Vagina (tissue), 2 donors: ENCODE data around the gene TDRD9.
"Not testable (repeated sequence)": the region's sequence is repeated elsewhere in the genome, so short reads cannot be mapped to it uniquely, and the experiment has no call there.

Source experiments
- CTCF ChIP-seq, 3 experiments: fragments of 450-650 bp in 2 of 3; fragments of 200-600 bp in 1 of 3; sonication (generic) in 1 of 3; IDR thresholded peaks; one replicate each; pipeline ENCODE4 v1.5.1; 2017 to 2019; ENCODE audit warnings: antibody characterized with exemption in 3 of 3, mild to moderate bottlenecking in 2 of 3, moderate library complexity in 2 of 3
- POLR2AphosphoS5 ChIP-seq, 2 donors: sonication (generic); formaldehyde crosslinking; IDR thresholded peaks; one replicate each; pipeline ENCODE4 v1.9.0; 2017; ENCODE audit warnings: antibody characterized with exemption in 2 of 2, mild to moderate bottlenecking in 2 of 2, low read depth in 1 of 2; ENCODE audit not compliant: insufficient read depth in 1 of 2

- TF ChIP-seq POLR2AphosphoS5 (IDR thresholded peaks at IDR 0.05; ENCODE audit: insufficient read depth in 1 of 2, low read depth in 1 of 2); CTCF (IDR thresholded peaks at IDR 0.05): not testable (repeated sequence)
These were observed 39.3 kb upstream of the TDRD9 start for GRCh38 chr14:103889002-103889312.
